ENCODE data around the gene TRIM38. TPM values are rescaled to one million over a fixed set of nuclear protein-coding genes. Genes with fewer than 3 reads are reported as not detected.

Gene TRIM38

GRCh38 chr6:26033085-26033940 is 70.7 kb downstream of the TRIM38 start:
- H3K9me3 ChIP-seq (ENCODE audit: control insufficient read depth, low read length), result no peaks in the 10 kb centered on the region
- H2BK12ac ChIP-seq (ENCODE audit: low read length in 2 of 2), result peak overlapping the region; percentile 23 to 54
- H4K91ac ChIP-seq (ENCODE audit: low read length), result peak overlapping the region; percentile 25
- H3K18ac ChIP-seq (ENCODE audit: low read depth in 1 of 2, low read length in 2 of 2), result peak overlapping the region; percentile 50 to 75
- H2AFZ ChIP-seq (ENCODE audit: low read depth, low read length), result peak overlapping the region; percentile 32
- H3K9ac ChIP-seq (ENCODE audit: low read length), result peak overlapping the region; percentile 86
- peak overlapping the region in 1 of 2 experiments; percentile 73 for H3K14ac ChIP-seq (ENCODE audit: low read length in 2 of 2)
- H3K4me2 ChIP-seq (ENCODE audit: low read length, poor library complexity, severe bottlenecking), result peak overlapping the region; percentile 73
- no peaks in the 10 kb centered on the region for H3K27me3 ChIP-seq (ENCODE audit: control insufficient read depth in 1 of 2, insufficient read depth in 1 of 2, low read length in 2 of 2)
- H2AK5ac ChIP-seq (ENCODE audit: low read length, severe bottlenecking), result no peak overlapping the region
- DNase-seq, result peak; percentile 98
- H2BK15ac ChIP-seq (ENCODE audit: low read depth, poor library complexity, severe bottlenecking), result peak overlapping the region; percentile 96
- no peaks in the 10 kb centered on the region for H3K36me3 ChIP-seq (ENCODE audit: control insufficient read depth in 1 of 2, insufficient read depth in 2 of 2, low read depth in 1 of 2, low read length in 2 of 2)
- H3K4me1 ChIP-seq (ENCODE audit: control insufficient read depth, insufficient read depth, low read depth, low read length), result peaks cover 4% of the 10 kb centered on the region
- peak overlapping the region in 1 of 2 experiments; percentile 20 for H3K23ac ChIP-seq (ENCODE audit: low read length in 2 of 2)
- H3K79me1 ChIP-seq (replicated peaks; ENCODE audit: low read length, poor library complexity, severe bottlenecking), result no peaks in the 10 kb centered on the region
- H3K4ac ChIP-seq (ENCODE audit: low read depth in 1 of 2, low read length in 2 of 2), result peak overlapping the region; percentile 59 to 85
- H3K27ac ChIP-seq (ENCODE audit: low read length, poor library complexity, severe bottlenecking), result peak overlapping the region; percentile 92
- peak overlapping the region; percentile 74 for H2BK5ac ChIP-seq (ENCODE audit: low read depth, low read length, poor library complexity, severe bottlenecking)
- peak overlapping the region; percentile 68 to 83 for H3K4me3 ChIP-seq (ENCODE audit: insufficient read depth in 1 of 2, low read depth in 1 of 2, low read length in 2 of 2)
- under 1% methylated on average over 41 of the region's 47 CpGs for WGBS
- peak overlapping the region; percentile 75 for H4K8ac ChIP-seq (ENCODE audit: low read length)
- no peak overlapping the region for H2BK120ac ChIP-seq (ENCODE audit: low read depth, low read length)

GRCh38 chr6:26033941-26034354 is 71.3 kb downstream of the TRIM38 start:
- peak overlapping the region in 1 of 2 experiments; percentile 53 for H3K4ac ChIP-seq (ENCODE audit: low read depth in 1 of 2, low read length in 2 of 2)
- no peak overlapping the region for H2BK15ac ChIP-seq (ENCODE audit: low read depth, poor library complexity, severe bottlenecking)
- no peaks in the 10 kb centered on the region for H3K79me1 ChIP-seq (replicated peaks; ENCODE audit: low read length, poor library complexity, severe bottlenecking)
- H3K36me3 ChIP-seq (ENCODE audit: control insufficient read depth in 1 of 2, insufficient read depth in 2 of 2, low read depth in 1 of 2, low read length in 2 of 2), result no peaks in the 10 kb centered on the region
- peak overlapping the region; percentile 49 for H3K4me2 ChIP-seq (ENCODE audit: low read length, poor library complexity, severe bottlenecking)
- H2BK5ac ChIP-seq (ENCODE audit: low read depth, low read length, poor library complexity, severe bottlenecking), result no peak overlapping the region
- H2AK5ac ChIP-seq (ENCODE audit: low read length, severe bottlenecking), result peak overlapping the region; percentile 19
- no peaks in the 10 kb centered on the region for H3K27me3 ChIP-seq (ENCODE audit: control insufficient read depth in 1 of 2, insufficient read depth in 1 of 2, low read length in 2 of 2)
- no peaks in the 10 kb centered on the region for H3K9me3 ChIP-seq (ENCODE audit: control insufficient read depth, low read length)
- H4K8ac ChIP-seq (ENCODE audit: low read length), result peak overlapping the region; percentile 93
- peak overlapping the region; percentile 85 for H3K9ac ChIP-seq (ENCODE audit: low read length)
- H3K27ac ChIP-seq (ENCODE audit: low read length, poor library complexity, severe bottlenecking), result peak overlapping the region; percentile 89
- peak overlapping the region; percentile 28 to 78 for H3K18ac ChIP-seq (ENCODE audit: low read depth in 1 of 2, low read length in 2 of 2)
- H2BK12ac ChIP-seq (ENCODE audit: low read length in 2 of 2), result no peak overlapping the region
- H3K4me3 ChIP-seq (ENCODE audit: insufficient read depth in 1 of 2, low read depth in 1 of 2, low read length in 2 of 2), result peak overlapping the region in 1 of 2 experiments; percentile 83
- H3K4me1 ChIP-seq (ENCODE audit: control insufficient read depth, insufficient read depth, low read depth, low read length), result peaks cover 4% of the 10 kb centered on the region
- WGBS, result 17% methylated on average over 13 of the region's 19 CpGs
- no peak overlapping the region for H4K91ac ChIP-seq (ENCODE audit: low read length)
- no peak for DNase-seq
- no peak overlapping the region for H3K14ac ChIP-seq (ENCODE audit: low read length in 2 of 2)
- no peak overlapping the region for H2AFZ ChIP-seq (ENCODE audit: low read depth, low read length)
- no peak overlapping the region for H3K23ac ChIP-seq (ENCODE audit: low read length in 2 of 2)
- no peak overlapping the region for H2BK120ac ChIP-seq (ENCODE audit: low read depth, low read length)

- H3K18ac ChIP-seq (ENCODE audit: low read depth in 1 of 2, low read length in 2 of 2), result no peak overlapping the region
- no peak for DNase-seq
- no peak overlapping the region for H2AFZ ChIP-seq (ENCODE audit: low read depth, low read length)
- WGBS, result 100% methylated on average over 1 of the region's 2 CpGs
- no peak overlapping the region for H2BK12ac ChIP-seq (ENCODE audit: low read length in 2 of 2)
- H3K36me3 ChIP-seq (ENCODE audit: control insufficient read depth in 1 of 2, insufficient read depth in 2 of 2, low read depth in 1 of 2, low read length in 2 of 2), result no peaks in the 10 kb centered on the region
- H3K4me1 ChIP-seq (ENCODE audit: control insufficient read depth, insufficient read depth, low read depth, low read length), result peaks cover 4% of the 10 kb centered on the region
- H3K9ac ChIP-seq (ENCODE audit: low read length), result no peak overlapping the region
- H4K8ac ChIP-seq (ENCODE audit: low read length), result no peak overlapping the region
- no peak overlapping the region for H3K23ac ChIP-seq (ENCODE audit: low read length in 2 of 2)
- H3K27me3 ChIP-seq (ENCODE audit: control insufficient read depth in 1 of 2, insufficient read depth in 1 of 2, low read length in 2 of 2), result no peaks in the 10 kb centered on the region
- no peaks in the 10 kb centered on the region for H3K9me3 ChIP-seq (ENCODE audit: control insufficient read depth, low read length)
- H3K14ac ChIP-seq (ENCODE audit: low read length in 2 of 2), result no peak overlapping the region
- no peaks in the 10 kb centered on the region for H3K79me1 ChIP-seq (replicated peaks; ENCODE audit: low read length, poor library complexity, severe bottlenecking)
- H2BK5ac ChIP-seq (ENCODE audit: low read depth, low read length, poor library complexity, severe bottlenecking), result no peak overlapping the region
- no peak overlapping the region for H2AK5ac ChIP-seq (ENCODE audit: low read length, severe bottlenecking)
- H4K91ac ChIP-seq (ENCODE audit: low read length), result no peak overlapping the region
- H3K4ac ChIP-seq (ENCODE audit: low read depth in 1 of 2, low read length in 2 of 2), result no peak overlapping the region
- H2BK120ac ChIP-seq (ENCODE audit: low read depth, low read length), result no peak overlapping the region
- no peak overlapping the region for H3K27ac ChIP-seq (ENCODE audit: low read length, poor library complexity, severe bottlenecking)
- no peak overlapping the region for H3K4me3 ChIP-seq (ENCODE audit: insufficient read depth in 1 of 2, low read depth in 1 of 2, low read length in 2 of 2)
- H3K4me2 ChIP-seq (ENCODE audit: low read length, poor library complexity, severe bottlenecking), result no peak overlapping the region
- no peak overlapping the region for H2BK15ac ChIP-seq (ENCODE audit: low read depth, poor library complexity, severe bottlenecking)
Measured at GRCh38 chr6:26034905-26035304, 72.3 kb downstream of the TRIM38 start.

Small RNA genes within 50 kb of the gene (small RNA-seq; reads per million reads assigned to genes)
- not detected for gene HIST1H1PS2 (ENCODE audit: low read depth)

Data from mesenchymal stem cell (in vitro differentiated cells and primary cell).